Measurements from ENCODE around the gene ZBTB20.

- TF ChIP-seq POLR2A (IDR thresholded peaks at IDR 0.05): no peak
- no peak for TF ChIP-seq CTCF (IDR thresholded peaks at IDR 0.05)
These were observed 38.5 kb downstream of the ZBTB20 start for GRCh38 chr3:115108614-115109013.

Measured in thyroid gland (tissue), 4 donors.